Measurements from ENCODE around the gene ITIH4. TPM values are rescaled to one million over a fixed set of nuclear protein-coding genes. Genes with fewer than 3 reads are reported as not detected.
A peak's percentile ranks its signal among the peaks of the same experiment; 100 is the strongest.

ITIH4 gene
- total RNA-seq, 1 donor from 2014 or later = 8.0 TPM

- Mint-ChIP-seq H3K9me3 (ENCODE audit: unreplicated experiment) (peaks cover 6% of the 10 kb centered on the region), H3K27me3 (ENCODE audit: unreplicated experiment) (peaks cover 4% of the 10 kb centered on the region), H3K36me3 (ENCODE audit: unreplicated experiment) (no peaks in the 10 kb centered on the region), H3K4me1 (ENCODE audit: low read depth, unreplicated experiment) (peaks cover 20% of the 10 kb centered on the region), H3K27ac (ENCODE audit: unreplicated experiment) (no peak overlapping the region), H3K4me3 (ENCODE audit: unreplicated experiment) (no peak overlapping the region)
- DNase-seq = no peak
- TF ChIP-seq CTCF (IDR thresholded peaks at IDR 0.05; ENCODE audit: partially characterized antibody, unreplicated experiment) = no peak
Measured at GRCh38 chr3:52829906-52830463, 487 bp downstream of the ITIH4 start.

GRCh38 chr3:52829482-52829881 lies 990 bp downstream of the ITIH4 start:
- no peaks in the 10 kb centered on the region for H3K36me3 Mint-ChIP-seq (ENCODE audit: unreplicated experiment)
- no peak for DNase-seq
- no peak overlapping the region for H3K27ac Mint-ChIP-seq (ENCODE audit: unreplicated experiment)
- peaks cover 4% of the 10 kb centered on the region for H3K27me3 Mint-ChIP-seq (ENCODE audit: unreplicated experiment)
- no peak overlapping the region for H3K4me3 Mint-ChIP-seq (ENCODE audit: unreplicated experiment)
- peaks cover 16% of the 10 kb centered on the region for H3K4me1 Mint-ChIP-seq (ENCODE audit: low read depth, unreplicated experiment)
- TF ChIP-seq CTCF (IDR thresholded peaks at IDR 0.05; ENCODE audit: partially characterized antibody, unreplicated experiment) = no peak
- peaks cover 5% of the 10 kb centered on the region for H3K9me3 Mint-ChIP-seq (ENCODE audit: unreplicated experiment)

GRCh38 chr3:52827866-52828376 lies 2.6 kb downstream of the ITIH4 start:
- Mint-ChIP-seq H3K36me3 (ENCODE audit: unreplicated experiment) (no peaks in the 10 kb centered on the region), H3K27ac (ENCODE audit: unreplicated experiment) (no peak overlapping the region), H3K4me1 (ENCODE audit: low read depth, unreplicated experiment) (peaks cover 13% of the 10 kb centered on the region), H3K27me3 (ENCODE audit: unreplicated experiment) (peaks cover 4% of the 10 kb centered on the region), H3K4me3 (ENCODE audit: unreplicated experiment) (no peak overlapping the region), H3K9me3 (ENCODE audit: unreplicated experiment) (peaks cover 2% of the 10 kb centered on the region)
- no peak for DNase-seq
- TF ChIP-seq CTCF (IDR thresholded peaks at IDR 0.05; ENCODE audit: partially characterized antibody, unreplicated experiment) = no peak

- no peak for DNase-seq
- no peak overlapping the region for H3K4me3 Mint-ChIP-seq (ENCODE audit: unreplicated experiment)
- no peak for TF ChIP-seq CTCF (IDR thresholded peaks at IDR 0.05; ENCODE audit: partially characterized antibody, unreplicated experiment)
- H3K4me1 Mint-ChIP-seq (ENCODE audit: low read depth, unreplicated experiment) = peaks cover 13% of the 10 kb centered on the region
- peaks cover 2% of the 10 kb centered on the region for H3K9me3 Mint-ChIP-seq (ENCODE audit: unreplicated experiment)
- H3K27me3 Mint-ChIP-seq (ENCODE audit: unreplicated experiment) = peaks cover 4% of the 10 kb centered on the region
- no peaks in the 10 kb centered on the region for H3K36me3 Mint-ChIP-seq (ENCODE audit: unreplicated experiment)
- H3K27ac Mint-ChIP-seq (ENCODE audit: unreplicated experiment) = peak overlapping the region; percentile 33
Measured at GRCh38 chr3:52827441-52827840, 3.0 kb downstream of the ITIH4 start.

GRCh38 chr3:52824037-52824436 lies 6.4 kb downstream of the ITIH4 start:
- Mint-ChIP-seq H3K4me3 (ENCODE audit: unreplicated experiment) (no peak overlapping the region), H3K36me3 (ENCODE audit: unreplicated experiment) (no peaks in the 10 kb centered on the region), H3K27ac (ENCODE audit: unreplicated experiment) (no peak overlapping the region), H3K9me3 (ENCODE audit: unreplicated experiment) (peaks cover 2% of the 10 kb centered on the region), H3K27me3 (ENCODE audit: unreplicated experiment) (peaks cover 2% of the 10 kb centered on the region), H3K4me1 (ENCODE audit: low read depth, unreplicated experiment) (peaks cover 9% of the 10 kb centered on the region)
- no peak for TF ChIP-seq CTCF (IDR thresholded peaks at IDR 0.05; ENCODE audit: partially characterized antibody, unreplicated experiment)
- no peak for DNase-seq

Data from glutamatergic neuron (in vitro differentiated cells).